ENCODE results near the gene SMOC1. TPM values are rescaled to one million over a fixed set of nuclear protein-coding genes. Genes with fewer than 3 reads are reported as not detected.
A peak's percentile ranks its signal among the peaks of the same experiment; 100 is the strongest.

The SMOC1 gene
- total and polyA plus RNA-seq, 7 donors = 0.27 to 1.3 (median 0.74) TPM; not detected in 3

DNA sequence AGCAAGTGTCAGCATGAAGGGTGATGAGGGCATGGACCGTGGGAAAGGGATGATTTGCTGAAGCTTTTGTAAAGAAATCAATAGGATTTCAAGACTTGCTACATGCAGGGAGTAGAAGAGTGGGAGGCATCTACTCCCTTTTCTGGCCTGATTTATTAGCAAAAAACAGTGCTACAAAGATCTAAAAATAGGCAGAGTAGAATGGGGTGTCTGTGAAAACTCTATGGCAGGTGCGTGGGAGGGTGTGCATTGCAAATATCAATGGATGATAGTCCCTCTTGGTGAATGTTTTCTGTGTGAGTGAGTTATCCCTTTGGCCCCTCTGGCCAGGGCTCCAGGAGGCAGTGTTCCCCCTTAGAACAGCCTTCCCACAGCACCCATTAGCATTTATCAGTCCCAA lies 139.0 kb downstream of the SMOC1 start:
- no peaks in the 10 kb centered on the region for H3K4me1 ChIP-seq
- no peak overlapping the region for H3K4me3 ChIP-seq

DNA sequence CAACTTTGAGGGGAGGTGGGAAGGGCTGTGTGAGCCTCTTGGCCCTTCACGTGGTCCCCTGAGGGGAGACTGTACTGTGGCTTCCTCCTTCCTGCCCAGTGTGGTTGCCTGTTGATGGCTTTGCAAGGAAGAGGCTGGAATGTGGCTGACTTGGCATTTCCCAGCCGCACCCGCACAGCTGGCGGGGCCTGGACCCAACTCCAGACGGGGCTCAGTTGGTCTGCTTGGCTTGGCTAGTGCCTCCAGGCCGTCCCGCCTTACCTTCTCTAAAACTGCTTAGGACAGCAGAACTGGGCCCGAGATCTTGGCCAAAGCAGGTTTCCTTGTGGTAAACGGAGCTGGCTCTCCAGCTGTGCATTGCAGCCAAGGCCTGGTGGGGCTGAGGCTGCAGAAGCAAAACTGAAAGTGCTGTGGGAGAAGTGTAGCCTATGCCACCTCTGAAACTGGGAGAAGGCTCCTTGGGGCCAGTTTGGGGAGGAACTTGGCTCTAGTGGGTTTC lies 139.5 kb downstream of the SMOC1 start:
- no peaks in the 10 kb centered on the region for H3K4me1 ChIP-seq
- WGBS, 2 donors = 30 to 45% methylated on average over 9 of the region's 9 CpGs
- no peaks in the 10 kb centered on the region for H3K9me3 ChIP-seq
- no peak for TF ChIP-seq POLR2A (IDR thresholded peaks at IDR 0.05)
- no peak for TF ChIP-seq POLR2AphosphoS5 (IDR thresholded peaks at IDR 0.05)
- TF ChIP-seq, protein P1, sequence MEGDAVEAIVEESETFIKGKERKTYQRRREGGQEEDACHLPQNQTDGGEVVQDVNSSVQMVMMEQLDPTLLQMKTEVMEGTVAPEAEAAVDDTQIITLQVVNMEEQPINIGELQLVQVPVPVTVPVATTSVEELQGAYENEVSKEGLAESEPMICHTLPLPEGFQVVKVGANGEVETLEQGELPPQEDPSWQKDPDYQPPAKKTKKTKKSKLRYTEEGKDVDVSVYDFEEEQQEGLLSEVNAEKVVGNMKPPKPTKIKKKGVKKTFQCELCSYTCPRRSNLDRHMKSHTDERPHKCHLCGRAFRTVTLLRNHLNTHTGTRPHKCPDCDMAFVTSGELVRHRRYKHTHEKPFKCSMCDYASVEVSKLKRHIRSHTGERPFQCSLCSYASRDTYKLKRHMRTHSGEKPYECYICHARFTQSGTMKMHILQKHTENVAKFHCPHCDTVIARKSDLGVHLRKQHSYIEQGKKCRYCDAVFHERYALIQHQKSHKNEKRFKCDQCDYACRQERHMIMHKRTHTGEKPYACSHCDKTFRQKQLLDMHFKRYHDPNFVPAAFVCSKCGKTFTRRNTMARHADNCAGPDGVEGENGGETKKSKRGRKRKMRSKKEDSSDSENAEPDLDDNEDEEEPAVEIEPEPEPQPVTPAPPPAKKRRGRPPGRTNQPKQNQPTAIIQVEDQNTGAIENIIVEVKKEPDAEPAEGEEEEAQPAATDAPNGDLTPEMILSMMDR (IDR thresholded peaks at IDR 0.05) = no peak
- no peak for TF ChIP-seq EP300 (IDR thresholded peaks at IDR 0.05)
- H3K27ac ChIP-seq = peak overlapping the region in 1 of 4 donors; percentile 32
- no peak for DNase-seq
- peak overlapping the region in 1 of 4 donors; percentile 19 for H3K4me3 ChIP-seq
- intact Hi-C loops (cut with DNase I) = no loop called here
- no peaks in the 10 kb centered on the region for H3K27me3 ChIP-seq
- H3K36me3 ChIP-seq = no peaks in the 10 kb centered on the region

More for the DNA sequence above, 139.0 kb downstream of the SMOC1 start:
- intact Hi-C loops (cut with DNase I) = no loop called here
- TF ChIP-seq, protein P1 (IDR thresholded peaks at IDR 0.05) = no peak
- TF ChIP-seq POLR2A (IDR thresholded peaks at IDR 0.05) = no peak
- no peak for TF ChIP-seq POLR2AphosphoS5 (IDR thresholded peaks at IDR 0.05)
- no peak for TF ChIP-seq EP300 (IDR thresholded peaks at IDR 0.05)
- 73 to 87% methylated on average over 2 of the region's 2 CpGs for WGBS, 2 donors
- no peaks in the 10 kb centered on the region for H3K27me3 ChIP-seq
- H3K9me3 ChIP-seq = no peaks in the 10 kb centered on the region
- no peaks in the 10 kb centered on the region for H3K36me3 ChIP-seq
- H3K27ac ChIP-seq = no peak overlapping the region
- no peak for DNase-seq

DNA sequence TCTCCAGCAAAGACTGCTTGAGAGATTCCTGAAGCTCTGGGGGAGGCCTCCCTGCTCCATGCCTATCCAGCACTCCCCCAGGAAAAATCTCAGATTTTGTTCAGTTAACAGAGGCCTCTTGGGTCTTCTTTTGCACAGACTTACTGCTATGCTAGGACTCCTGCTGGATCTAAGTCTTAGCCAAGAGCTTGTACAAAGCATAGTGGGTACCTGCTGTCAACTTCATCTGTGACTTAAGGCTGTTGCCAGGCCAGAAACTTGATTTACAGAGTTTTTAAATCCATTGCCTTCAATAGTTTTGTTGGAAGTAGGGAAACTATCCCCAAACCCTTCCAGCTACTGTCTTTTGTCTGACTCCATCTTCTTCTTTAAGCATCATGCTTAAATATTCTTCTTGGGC lies 140.5 kb downstream of the SMOC1 start:
- Histone ChIP-seq H3K27me3 (no peaks in the 10 kb centered on the region), H3K4me1 (no peaks in the 10 kb centered on the region), H3K4me3 (no peak overlapping the region), H3K36me3 (no peaks in the 10 kb centered on the region), H3K27ac (no peak overlapping the region), H3K9me3 (no peaks in the 10 kb centered on the region)
- TF ChIP-seq POLR2AphosphoS5 (IDR thresholded peaks at IDR 0.05) = no peak
- no peak for TF ChIP-seq EP300 (IDR thresholded peaks at IDR 0.05)
- no peak for TF ChIP-seq POLR2A (IDR thresholded peaks at IDR 0.05)
- TF ChIP-seq, protein P1 (IDR thresholded peaks at IDR 0.05) = no peak
- intact Hi-C loops (cut with DNase I) = no loop called here
- DNase-seq = no peak

DNA sequence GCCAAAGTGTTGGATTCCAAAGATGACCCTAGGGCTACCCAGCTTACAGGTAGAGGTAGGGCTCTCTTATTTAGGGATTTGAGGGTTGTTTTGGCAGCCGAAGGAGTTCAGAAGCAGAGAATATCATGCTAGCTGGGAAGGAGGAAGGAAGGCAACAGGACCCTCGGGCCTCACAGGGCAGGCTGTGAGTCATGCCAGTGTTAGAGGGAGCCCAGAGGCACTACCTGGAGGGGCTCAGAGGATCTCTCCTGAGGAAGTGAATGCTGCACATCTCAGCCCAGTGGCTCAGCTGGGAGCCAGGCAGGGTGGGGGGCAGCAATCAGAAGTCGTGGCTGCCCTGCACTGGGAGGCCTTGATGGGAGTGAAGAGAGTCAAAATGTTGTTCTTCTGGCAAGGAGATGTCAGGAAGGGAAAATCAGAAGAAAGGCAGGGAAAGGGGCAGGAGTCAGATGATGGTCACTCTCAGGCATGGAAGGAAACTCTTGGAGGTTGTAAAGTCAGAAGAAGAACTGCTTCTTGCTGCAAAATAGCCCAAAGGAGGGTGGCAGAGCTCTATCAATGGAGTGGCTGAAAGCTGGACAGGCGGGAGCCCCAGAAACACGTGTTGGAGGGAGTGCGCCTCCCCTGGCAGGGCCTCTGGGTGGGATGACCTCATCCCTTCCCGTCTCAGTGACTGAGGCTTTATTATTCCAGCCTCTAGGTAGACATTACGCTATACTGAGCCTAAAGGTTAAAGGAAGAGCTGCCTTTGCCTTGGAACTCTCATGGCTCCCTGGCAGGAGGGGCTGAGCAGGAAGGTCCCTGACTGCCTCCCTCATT lies 141.3 kb downstream of the SMOC1 start:
- 70 to 71% methylated on average over 8 of the region's 8 CpGs for WGBS, 2 donors
- no peaks in the 10 kb centered on the region for H3K4me1 ChIP-seq
- H3K27me3 ChIP-seq = no peaks in the 10 kb centered on the region
- no peak overlapping the region for H3K27ac ChIP-seq
- TF ChIP-seq EP300 (IDR thresholded peaks at IDR 0.05) = no peak
- TF ChIP-seq, protein P1 (IDR thresholded peaks at IDR 0.05) = no peak
- TF ChIP-seq POLR2A (IDR thresholded peaks at IDR 0.05) = no peak
- TF ChIP-seq POLR2AphosphoS5 (IDR thresholded peaks at IDR 0.05) = no peak
- DNase-seq = no peak
- intact Hi-C loops (cut with DNase I) = no loop called here
- no peaks in the 10 kb centered on the region for H3K36me3 ChIP-seq
- H3K4me3 ChIP-seq = no peak overlapping the region
- no peaks in the 10 kb centered on the region for H3K9me3 ChIP-seq

Data from sigmoid colon (tissue), 7 donors.